MM.1S (cell line): ENCODE data around the gene POLRMT.

ENCODE experiments used
- EZH2 ChIP-seq: fragments of 300-600 bp; sonication (generic); optimal IDR thresholded peaks from 2 replicates; pipeline ENCODE3; 2017; ENCODE audit warnings: low read depth, mild to moderate bottlenecking, antibody characterized with exemption, low read length, mixed read lengths
- EZH2phosphoT487 ChIP-seq: fragments of 300-600 bp; sonication (generic); IDR thresholded peaks from 2 replicates; pipeline ENCODE4 v1.6.1; 2018; ENCODE audit warnings: antibody characterized with exemption, low read length
- TF ChIP-seq, protein P1 (sequence below): fragments of 300-600 bp; sonication (generic); IDR thresholded peaks from 2 replicates; pipeline ENCODE4 v1.5.1; 2016; ENCODE audit warnings: antibody characterized with exemption, low read length, mixed read lengths

DNA sequence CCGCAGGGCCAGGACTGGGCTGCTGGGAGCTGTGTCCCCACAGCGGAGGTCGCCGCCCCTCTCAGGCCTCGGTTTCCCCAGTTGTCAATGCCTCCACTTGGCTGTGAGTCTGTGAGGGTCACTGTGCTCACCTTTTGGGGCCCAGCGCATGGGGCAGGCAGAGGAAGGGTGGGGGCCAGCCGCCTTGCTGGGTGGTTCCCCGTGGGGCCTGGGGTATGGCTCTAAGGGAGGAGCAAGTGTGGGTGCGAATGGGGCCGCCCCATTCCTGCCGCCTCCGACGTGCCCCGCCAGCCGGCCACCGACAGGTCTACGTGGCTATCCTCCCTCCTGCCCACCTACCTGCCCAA lies 5.5 kb upstream of the POLRMT start:
- no peak for TF ChIP-seq EZH2phosphoT487
- TF ChIP-seq, protein P1, sequence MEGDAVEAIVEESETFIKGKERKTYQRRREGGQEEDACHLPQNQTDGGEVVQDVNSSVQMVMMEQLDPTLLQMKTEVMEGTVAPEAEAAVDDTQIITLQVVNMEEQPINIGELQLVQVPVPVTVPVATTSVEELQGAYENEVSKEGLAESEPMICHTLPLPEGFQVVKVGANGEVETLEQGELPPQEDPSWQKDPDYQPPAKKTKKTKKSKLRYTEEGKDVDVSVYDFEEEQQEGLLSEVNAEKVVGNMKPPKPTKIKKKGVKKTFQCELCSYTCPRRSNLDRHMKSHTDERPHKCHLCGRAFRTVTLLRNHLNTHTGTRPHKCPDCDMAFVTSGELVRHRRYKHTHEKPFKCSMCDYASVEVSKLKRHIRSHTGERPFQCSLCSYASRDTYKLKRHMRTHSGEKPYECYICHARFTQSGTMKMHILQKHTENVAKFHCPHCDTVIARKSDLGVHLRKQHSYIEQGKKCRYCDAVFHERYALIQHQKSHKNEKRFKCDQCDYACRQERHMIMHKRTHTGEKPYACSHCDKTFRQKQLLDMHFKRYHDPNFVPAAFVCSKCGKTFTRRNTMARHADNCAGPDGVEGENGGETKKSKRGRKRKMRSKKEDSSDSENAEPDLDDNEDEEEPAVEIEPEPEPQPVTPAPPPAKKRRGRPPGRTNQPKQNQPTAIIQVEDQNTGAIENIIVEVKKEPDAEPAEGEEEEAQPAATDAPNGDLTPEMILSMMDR: no peak
- TF ChIP-seq EZH2: no peak
